BLaER1 treated with 17β-estradiol and CSF1 and Interleukin-3, amounts not matched to agents 10 nM and 100 nM (cell line): Measurements from ENCODE around the gene TNRC6A.

Experiments used
- H3K27ac ChIP-seq, 11 experiments: shearing (Covaris generic); formaldehyde crosslinking; 2 replicates each; pipeline ENCODE4 v1.8.1; 2022
- H3K27me3 ChIP-seq, 11 experiments: shearing (Covaris generic); formaldehyde crosslinking; 2 replicates each; pipeline ENCODE4 v1.8.1; 2022
- H3K36me3 ChIP-seq, 11 experiments: shearing (Covaris generic); formaldehyde crosslinking; 2 replicates each; pipeline ENCODE4 v1.8.1; 2022
- H3K4me1 ChIP-seq, 10 experiments: shearing (Covaris generic); formaldehyde crosslinking; 2 replicates each; pipeline ENCODE4 v1.8.1; 2022
- H3K4me2 ChIP-seq, 11 experiments: shearing (Covaris generic); formaldehyde crosslinking; 2 replicates each; pipeline ENCODE4 v1.8.1; 2022
- H3K4me3 ChIP-seq, 10 experiments: shearing (Covaris generic); formaldehyde crosslinking; 2 replicates each; pipeline ENCODE4 v1.8.1; 2022
- H3K9ac ChIP-seq, 11 experiments: shearing (Covaris generic); formaldehyde crosslinking; 2 replicates each; pipeline ENCODE4 v1.8.1; 2022
- H3K9me3 ChIP-seq, 11 experiments: shearing (Covaris generic); formaldehyde crosslinking; replicated peaks in 1 of 11; 2 replicates each; pipeline ENCODE4 v1.8.1; 2022
- H4K20me1 ChIP-seq, 11 experiments: shearing (Covaris generic); formaldehyde crosslinking; 2 replicates each; pipeline ENCODE4 v1.8.1; 2022
- Cebpa-rat ChIP-seq, 11 experiments: shearing (Covaris generic); IDR thresholded peaks; 2 replicates each; pipeline ENCODE4 v1.8.1; 2022

TNRC6A gene

GRCh38 chr16:24822974-24823373 lies 93.5 kb downstream of the TNRC6A start:
- H3K27ac ChIP-seq, result peak overlapping the region in 1 of 11 experiments; percentile 73; a peak in 1 of 22 replicates
- H3K36me3 ChIP-seq, result peaks cover 91 to 100% (median 98%) of the 10 kb centered on the region in 11 experiments
- no peaks in the 10 kb centered on the region for H3K9me3 ChIP-seq
- TF ChIP-seq Cebpa-rat (IDR thresholded peaks at IDR 0.05), result no peak
- no peak overlapping the region for H3K4me2 ChIP-seq
- H3K4me3 ChIP-seq, result no peak overlapping the region
- H3K9ac ChIP-seq, result no peak overlapping the region
- no peaks in the 10 kb centered on the region for H3K27me3 ChIP-seq
- peaks cover 7 to 25% (median 18%) of the 10 kb centered on the region in 10 experiments; a peak in 16 of 20 replicates for H3K4me1 ChIP-seq
- H4K20me1 ChIP-seq, result peaks cover 0 to 25% (median 7%) of the 10 kb centered on the region in 11 experiments; a peak in 11 of 22 replicates

- Histone ChIP-seq H3K27ac (no peak overlapping the region), H3K36me3 (peaks cover 69 to 91% (median 79%) of the 10 kb centered on the region in 11 experiments), H3K9ac (no peak overlapping the region), H3K4me3 (no peak overlapping the region), H3K4me2 (no peak overlapping the region), H4K20me1 (peaks cover 0 to 30% (median 6%) of the 10 kb centered on the region in 11 experiments; a peak in 9 of 22 replicates), H3K27me3 (no peaks in the 10 kb centered on the region), H3K4me1 (peaks cover 0 to 12% (median 7%) of the 10 kb centered on the region in 10 experiments; a peak in 13 of 20 replicates), H3K9me3 (no peaks in the 10 kb centered on the region)
- no peak for TF ChIP-seq Cebpa-rat (IDR thresholded peaks at IDR 0.05)
Measured at GRCh38 chr16:24825696-24826095, 96.2 kb downstream of the TNRC6A start.

GRCh38 chr16:24826096-24826690 lies 96.7 kb downstream of the TNRC6A start:
- Histone ChIP-seq H3K4me1 (peaks cover 0 to 7% (median 2%) of the 10 kb centered on the region in 10 experiments; a peak in 8 of 20 replicates), H3K4me3 (no peak overlapping the region), H3K27me3 (no peaks in the 10 kb centered on the region), H4K20me1 (peaks cover 0 to 30% (median 6%) of the 10 kb centered on the region in 11 experiments; a peak in 9 of 22 replicates), H3K27ac (no peak overlapping the region), H3K36me3 (peaks cover 64 to 86% (median 74%) of the 10 kb centered on the region in 11 experiments), H3K9me3 (no peaks in the 10 kb centered on the region), H3K4me2 (no peak overlapping the region), H3K9ac (no peak overlapping the region)
- no peak for TF ChIP-seq Cebpa-rat (IDR thresholded peaks at IDR 0.05)

GRCh38 chr16:24826817-24827566 lies 97.5 kb downstream of the TNRC6A start:
- Histone ChIP-seq H3K9me3 (no peaks in the 10 kb centered on the region), H3K4me3 (no peak overlapping the region), H3K4me1 (no peaks in the 10 kb centered on the region), H3K27ac (no peak overlapping the region), H3K27me3 (no peaks in the 10 kb centered on the region), H4K20me1 (peaks cover 0 to 30% (median 6%) of the 10 kb centered on the region in 11 experiments; a peak in 9 of 22 replicates), H3K36me3 (peaks cover 56 to 78% (median 66%) of the 10 kb centered on the region in 11 experiments), H3K9ac (no peak overlapping the region), H3K4me2 (no peak overlapping the region)
- TF ChIP-seq Cebpa-rat (IDR thresholded peaks at IDR 0.05), result no peak

- no peak overlapping the region for H3K4me2 ChIP-seq
- peaks cover 38 to 70% (median 46%) of the 10 kb centered on the region in 11 experiments for H3K36me3 ChIP-seq
- no peak overlapping the region for H3K4me3 ChIP-seq
- H4K20me1 ChIP-seq, result peaks cover 0 to 18% (median 0%) of the 10 kb centered on the region in 11 experiments; a peak in 6 of 22 replicates
- TF ChIP-seq Cebpa-rat (IDR thresholded peaks at IDR 0.05), result no peak
- H3K9ac ChIP-seq, result no peak overlapping the region
- H3K27me3 ChIP-seq, result no peaks in the 10 kb centered on the region
- no peaks in the 10 kb centered on the region for H3K9me3 ChIP-seq
- no peaks in the 10 kb centered on the region for H3K4me1 ChIP-seq
- H3K27ac ChIP-seq, result no peak overlapping the region
Measured at GRCh38 chr16:24829153-24829552, 99.7 kb downstream of the TNRC6A start.

- Histone ChIP-seq H4K20me1 (peaks cover 0 to 6% (median 0%) of the 10 kb centered on the region in 11 experiments; a peak in 2 of 22 replicates), H3K9me3 (no peaks in the 10 kb centered on the region), H3K4me2 (no peak overlapping the region), H3K36me3 (peaks cover under 1 to 31% (median 4%) of the 10 kb centered on the region in 11 experiments; a peak in 15 of 22 replicates), H3K27ac (no peak overlapping the region), H3K4me3 (no peak overlapping the region), H3K4me1 (peaks cover 0 to 5% (median under 1%) of the 10 kb centered on the region in 10 experiments; a peak in 9 of 20 replicates), H3K9ac (no peak overlapping the region), H3K27me3 (no peaks in the 10 kb centered on the region)
- TF ChIP-seq Cebpa-rat (IDR thresholded peaks at IDR 0.05), result no peak
Measured at GRCh38 chr16:24833352-24833751, 103.9 kb downstream of the TNRC6A start.

GRCh38 chr16:24834459-24835335 lies 105.2 kb downstream of the TNRC6A start:
- Histone ChIP-seq H3K4me3 (no peak overlapping the region), H3K27ac (no peak overlapping the region)

GRCh38 chr16:24836836-24837235 lies 107.4 kb downstream of the TNRC6A start:
- no peak overlapping the region for H3K4me2 ChIP-seq
- H3K36me3 ChIP-seq, result peaks cover 0 to 15% (median 0%) of the 10 kb centered on the region in 11 experiments; a peak in 4 of 22 replicates
- H3K27ac ChIP-seq, result no peak overlapping the region
- H3K27me3 ChIP-seq, result no peaks in the 10 kb centered on the region
- H3K9ac ChIP-seq, result no peak overlapping the region
- no peaks in the 10 kb centered on the region for H3K9me3 ChIP-seq
- H4K20me1 ChIP-seq, result peaks cover 0 to 6% (median 0%) of the 10 kb centered on the region in 11 experiments; a peak in 2 of 22 replicates
- H3K4me3 ChIP-seq, result no peak overlapping the region
- TF ChIP-seq Cebpa-rat (IDR thresholded peaks at IDR 0.05), result no peak
- peaks cover 0 to 16% (median 7%) of the 10 kb centered on the region in 10 experiments; a peak in 9 of 20 replicates for H3K4me1 ChIP-seq

More at GRCh38 chr16:24834459-24835335, 105.2 kb downstream of the TNRC6A start:
- Histone ChIP-seq H3K9ac (no peak overlapping the region), H3K9me3 (no peaks in the 10 kb centered on the region), H3K4me2 (no peak overlapping the region), H3K4me1 (peaks cover 0 to 16% (median 7%) of the 10 kb centered on the region in 10 experiments; a peak in 9 of 20 replicates), H3K27me3 (no peaks in the 10 kb centered on the region), H3K36me3 (peaks cover 0 to 17% (median 0%) of the 10 kb centered on the region in 11 experiments; a peak in 6 of 22 replicates), H4K20me1 (peaks cover 0 to 6% (median 0%) of the 10 kb centered on the region in 11 experiments; a peak in 2 of 22 replicates)
- no peak for TF ChIP-seq Cebpa-rat (IDR thresholded peaks at IDR 0.05)
